A549 (cell line): ENCODE measurements around the gene B2M. TPM values are rescaled to one million over a fixed set of nuclear protein-coding genes. Genes with fewer than 3 reads are reported as not detected.

Experiments used
- ATAC-seq, 2 experiments: fragments of 200-7000 bp in 1 of 2; fragments of >200 bp in 1 of 2; cut with Nextera tagmentation in 1 of 2; cut with Tn5 transposase in 1 of 2; 3 replicates each; pipeline versions ENCODE4 v1.8.0 to v1.9.1; 2018 to 2020; ENCODE audit warnings: mild to moderate bottlenecking in 1 of 2, moderate library complexity in 1 of 2
- CTCF ChIA-PET: fragments of 300-600 bp; sonication (Branson Sonifier 250); formaldehyde crosslinking; extraction: SDS; loops from one replicate; lab custom pipeline; 2021; ENCODE audit warnings: antibody characterized with exemption, inconsistent platforms; lab: Yijun Ruan, JAX
- POLR2A ChIA-PET: fragments of 350-600 bp; formaldehyde crosslinking; extraction: SDS; loops from one replicate; lab custom pipeline; 2021; ENCODE audit warnings: antibody characterized with exemption, inconsistent platforms; lab: Yijun Ruan, JAX
- DNase-seq, 2 experiments: peaks; one replicate each; pipeline versions ENCODE4 v3.0.0 to v3.0.0-alpha.2; 2011 to 2016; ENCODE audit warnings: low read depth in 1 of 2, low spot score in 1 of 2
- FAIRE-seq: peaks from 2 replicates; lab custom pipeline; 2011; peaks lifted over from hg19 to GRCh38; lab: Jason Lieb, UNC
- H3K27ac ChIP-seq, 2 experiments: fragments of >200 bp; sonication (Bioruptor Twin); formaldehyde crosslinking; 3 replicates each; pipeline ENCODE4 v1.5.1; 2016 to 2017
- H3K4me1 ChIP-seq: fragments of >200 bp; sonication (Bioruptor Twin); formaldehyde crosslinking; 3 replicates; pipeline ENCODE4 v1.6.1; 2016
- H3K4me2 ChIP-seq: fragments of >200 bp; sonication (Bioruptor Twin); formaldehyde crosslinking; 3 replicates; pipeline ENCODE4 v1.6.1; 2016
- H3K4me3 ChIP-seq: fragments of >200 bp; sonication (Bioruptor Twin); formaldehyde crosslinking; 3 replicates; pipeline ENCODE4 v1.5.1; 2016
- H3K9me3 ChIP-seq: fragments of >200 bp; sonication (Bioruptor Twin); formaldehyde crosslinking; 3 replicates; pipeline ENCODE4 v1.6.1; 2016
- BHLHE40 ChIP-seq: IDR thresholded peaks from 2 replicates; pipeline ENCODE4 v1.6.1; 2012; ENCODE audit warnings: low read depth, low read length, inconsistent platforms
- CBX8 ChIP-seq: fragments of 200-600 bp; sonication (generic); IDR thresholded peaks from 2 replicates; pipeline ENCODE4 v1.6.1; 2016
- CHD2 ChIP-seq: fragments of 150-350 bp; IDR thresholded peaks from 2 replicates; pipeline ENCODE4 v1.6.1; 2014; ENCODE audit warnings: low read length; ENCODE audit not compliant: partially characterized antibody
- EHF ChIP-seq: fragments of 250-450 bp; sonication (Bioruptor Pico); IDR thresholded peaks from 2 replicates; pipeline ENCODE4 v1.5.0; 2020; ENCODE audit warnings: mild to moderate bottlenecking
- EHMT2 ChIP-seq: fragments of 200-600 bp; sonication (generic); IDR thresholded peaks from 2 replicates; pipeline ENCODE4 v1.6.1; 2016; ENCODE audit warnings: antibody characterized with exemption, low read depth, mild to moderate bottlenecking, moderate library complexity
- ELK1 ChIP-seq: fragments of 150-350 bp; IDR thresholded peaks from 2 replicates; pipeline ENCODE4 v1.6.1; 2014; ENCODE audit warnings: low read depth, mild to moderate bottlenecking, low read length
- ESRRA ChIP-seq: fragments of 150-350 bp; IDR thresholded peaks from 2 replicates; pipeline ENCODE4 v1.6.1; 2014; ENCODE audit warnings: mild to moderate bottlenecking, low read length, borderline replicate concordance
- GATA3 ChIP-seq: IDR thresholded peaks from 2 replicates; pipeline ENCODE4 v1.6.1; 2012; ENCODE audit warnings: borderline replicate concordance
- HDAC2 ChIP-seq: fragments of 200-600 bp; sonication (generic); IDR thresholded peaks from 2 replicates; pipeline ENCODE4 v1.6.1; 2016
- JUNB ChIP-seq: fragments of >200 bp; sonication (Bioruptor Twin); formaldehyde crosslinking; IDR thresholded peaks from 2 replicates; pipeline ENCODE4 v1.6.1; 2016
- KDM1A ChIP-seq: fragments of 200-600 bp; sonication (generic); IDR thresholded peaks from 2 replicates; pipeline ENCODE4 v1.6.1; 2016; ENCODE audit warnings: low read depth, mild to moderate bottlenecking
- KDM5A ChIP-seq: fragments of 200-600 bp; sonication (generic); IDR thresholded peaks from 2 replicates; pipeline ENCODE4 v1.6.1; 2016; ENCODE audit warnings: antibody characterized with exemption, mild to moderate bottlenecking
- MAFK ChIP-seq: fragments of 450-650 bp; IDR thresholded peaks from 2 replicates; pipeline ENCODE4 v1.6.1; 2014; ENCODE audit not compliant: partially characterized antibody
- MAX ChIP-seq: IDR thresholded peaks from 2 replicates; pipeline ENCODE4 v1.6.1; 2012
- MYC ChIP-seq: IDR thresholded peaks from 2 replicates; pipeline ENCODE4 v1.6.1; 2012; ENCODE audit warnings: mild to moderate bottlenecking, inconsistent platforms, low read length, improper control_type of control experiment, borderline replicate concordance
- NR3C1 ChIP-seq: fragments of >200 bp; sonication (Bioruptor Twin); formaldehyde crosslinking; IDR thresholded peaks from 3 replicates; pipeline ENCODE4 v1.6.1; 2017
- PBX3 ChIP-seq: IDR thresholded peaks from 2 replicates; pipeline ENCODE4 v1.6.1; 2012
- PHF8 ChIP-seq: fragments of 200-600 bp; sonication (generic); IDR thresholded peaks from 2 replicates; pipeline ENCODE4 v1.6.1; 2016; ENCODE audit warnings: low read depth, mild to moderate bottlenecking, antibody characterized with exemption, moderate library complexity, borderline replicate concordance
- POLR2AphosphoS2 ChIP-seq: conservative IDR thresholded peaks from 2 replicates; pipeline ENCODE4 v1.6.1; 2012; ENCODE audit warnings: low read length, improper control_type of control experiment, inconsistent platforms
- RARB ChIP-seq: fragments of 250-450 bp; sonication (Bioruptor Pico); IDR thresholded peaks from 2 replicates; pipeline ENCODE4 v1.8.0; 2021; ENCODE audit warnings: mild to moderate bottlenecking, moderate library complexity
- RCOR1 ChIP-seq: fragments of 150-350 bp; IDR thresholded peaks from 2 replicates; pipeline ENCODE4 v1.6.1; 2014; ENCODE audit warnings: antibody characterized with exemption, low read length, low read depth
- TP53 ChIP-seq: fragments of 250-450 bp; sonication (Bioruptor Pico); IDR thresholded peaks from 2 replicates; pipeline ENCODE4 v1.5.0; 2021; ENCODE audit warnings: mild to moderate bottlenecking, moderate library complexity
- ZC3H11A ChIP-seq: fragments of 450-650 bp; IDR thresholded peaks from 2 replicates; pipeline ENCODE4 v1.6.1; 2014; ENCODE audit warnings: antibody characterized with exemption, mild to moderate bottlenecking
- ZSCAN20 ChIP-seq: fragments of 250-450 bp; sonication (Bioruptor Pico); IDR thresholded peaks from 2 replicates; pipeline ENCODE4 v1.8.0; 2022; ENCODE audit warnings: mild to moderate bottlenecking, moderate library complexity
- WGBS: methylation state at CpG from one replicate; pipeline ENCODE4 v1.1.6; 2017; ENCODE audit errors: missing lambda C conversion rate; 5-methylcytosine and 5-hydroxymethylcytosine counted together
- polyA plus RNA-seq, 4 experiments: library from polyadenylated mRNA; depleted of rRNA in 3 of 4; stranded (reverse); fragments of >200 nt; fragmentation: RNase III in 1 of 4; extraction: RNeasy Plus Mini Kit Qiagen cat#74134 plus additional on column Dnase treatment in 1 of 4; gene quantifications; 2 replicates in 3 of 4; 3 replicates in 1 of 4; pipeline ENCODE4 v1.2.3, GENCODE V29; 2011 to 2017
- TF ChIP-seq, protein P1 (sequence below): fragments of 200-600 bp; sonication (generic); IDR thresholded peaks from 2 replicates; pipeline ENCODE4 v1.6.1; 2016; ENCODE audit warnings: antibody characterized with exemption, mild to moderate bottlenecking, moderate library complexity
- TF ChIP-seq, protein P2 (sequence below): fragments of >200 bp; sonication (Bioruptor Twin); formaldehyde crosslinking; IDR thresholded peaks from 3 replicates; pipeline ENCODE4 v1.5.1; 2016
- TF ChIP-seq, protein P3 (sequence below): fragments of >200 bp; sonication (Bioruptor Twin); formaldehyde crosslinking; IDR thresholded peaks from 2 replicates; pipeline ENCODE4 v1.6.1; 2016
- TF ChIP-seq, protein P4 (sequence below): IDR thresholded peaks from 2 replicates; pipeline ENCODE4 v1.6.1; 2012; ENCODE audit warnings: low read depth, borderline replicate concordance

The B2M gene
- polyA plus RNA-seq, 2 of the 4 experiments (the other 2 are of a cell fraction) = 486 to 823 TPM

GRCh38 chr15:44692659-44693058 lies 18.7 kb upstream of the B2M start:
- POLR2A ChIA-PET = no interaction called here
- no peak overlapping the region for H3K4me2 ChIP-seq
- H3K9me3 ChIP-seq = 0 out of 3 replicates have a peak, but pooled peaks cover 3% of the 10 kb centered on the region
- no peak for FAIRE-seq
- DNase-seq = no peak
- no peak overlapping the region for H3K27ac ChIP-seq
- CTCF ChIA-PET = interaction anchor here (1.0 to 1.7 kb wide), 3 partner anchors 19 to 46 kb away, joined by 3 to 5 read pairs (median 3); partner anchors contain the start of gene SPG11
- no peak overlapping the region for H3K4me3 ChIP-seq
- H3K4me1 ChIP-seq = no peaks in the 10 kb centered on the region
- 100% methylated on average over 1 of the region's 1 CpG for WGBS
- no peak for TF ChIP-seq TP53 (CRISPR knock-in tag)
- no peak for TF ChIP-seq ZC3H11A
- TF ChIP-seq ESRRA = no peak
- no peak for TF ChIP-seq PHF8
- no peak for TF ChIP-seq ELK1
- no peak for TF ChIP-seq MYC
- TF ChIP-seq, all 56 proteins: peak for 0
- ATAC-seq = no peak

DNA sequence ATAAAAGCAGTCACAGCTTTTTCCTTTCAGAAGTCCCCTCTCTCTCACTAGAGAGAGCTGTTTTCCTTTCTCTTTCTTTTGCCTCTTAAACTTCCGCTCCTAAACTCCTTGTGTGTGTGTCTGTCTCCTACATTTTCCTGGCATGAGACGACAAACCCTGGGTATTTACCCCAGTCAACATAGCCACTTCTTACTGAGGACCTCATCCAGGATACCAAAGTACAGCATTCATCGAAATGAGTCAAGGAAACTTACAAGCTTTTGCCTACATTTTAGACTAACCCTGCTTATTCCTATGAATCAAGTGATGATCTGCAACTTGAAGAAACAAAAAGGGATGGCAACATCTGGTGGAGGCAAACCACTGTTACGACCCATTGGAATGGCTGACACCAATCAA lies 16.9 kb upstream of the B2M start:
- Histone ChIP-seq H3K4me2 (no peak overlapping the region), H3K9me3 (no peaks in the 10 kb centered on the region), H3K4me1 (no peaks in the 10 kb centered on the region), H3K4me3 (no peak overlapping the region), H3K27ac (no peak overlapping the region)
- DNase-seq (no peak), FAIRE-seq (no peak), ATAC-seq (no peak)
- TF ChIP-seq, protein P1, sequence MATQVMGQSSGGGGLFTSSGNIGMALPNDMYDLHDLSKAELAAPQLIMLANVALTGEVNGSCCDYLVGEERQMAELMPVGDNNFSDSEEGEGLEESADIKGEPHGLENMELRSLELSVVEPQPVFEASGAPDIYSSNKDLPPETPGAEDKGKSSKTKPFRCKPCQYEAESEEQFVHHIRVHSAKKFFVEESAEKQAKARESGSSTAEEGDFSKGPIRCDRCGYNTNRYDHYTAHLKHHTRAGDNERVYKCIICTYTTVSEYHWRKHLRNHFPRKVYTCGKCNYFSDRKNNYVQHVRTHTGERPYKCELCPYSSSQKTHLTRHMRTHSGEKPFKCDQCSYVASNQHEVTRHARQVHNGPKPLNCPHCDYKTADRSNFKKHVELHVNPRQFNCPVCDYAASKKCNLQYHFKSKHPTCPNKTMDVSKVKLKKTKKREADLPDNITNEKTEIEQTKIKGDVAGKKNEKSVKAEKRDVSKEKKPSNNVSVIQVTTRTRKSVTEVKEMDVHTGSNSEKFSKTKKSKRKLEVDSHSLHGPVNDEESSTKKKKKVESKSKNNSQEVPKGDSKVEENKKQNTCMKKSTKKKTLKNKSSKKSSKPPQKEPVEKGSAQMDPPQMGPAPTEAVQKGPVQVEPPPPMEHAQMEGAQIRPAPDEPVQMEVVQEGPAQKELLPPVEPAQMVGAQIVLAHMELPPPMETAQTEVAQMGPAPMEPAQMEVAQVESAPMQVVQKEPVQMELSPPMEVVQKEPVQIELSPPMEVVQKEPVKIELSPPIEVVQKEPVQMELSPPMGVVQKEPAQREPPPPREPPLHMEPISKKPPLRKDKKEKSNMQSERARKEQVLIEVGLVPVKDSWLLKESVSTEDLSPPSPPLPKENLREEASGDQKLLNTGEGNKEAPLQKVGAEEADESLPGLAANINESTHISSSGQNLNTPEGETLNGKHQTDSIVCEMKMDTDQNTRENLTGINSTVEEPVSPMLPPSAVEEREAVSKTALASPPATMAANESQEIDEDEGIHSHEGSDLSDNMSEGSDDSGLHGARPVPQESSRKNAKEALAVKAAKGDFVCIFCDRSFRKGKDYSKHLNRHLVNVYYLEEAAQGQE = no peak
- no peak for TF ChIP-seq ESRRA
- no peak for TF ChIP-seq MYC
- no peak for TF ChIP-seq EHMT2
- no peak for TF ChIP-seq CHD2
- no peak for TF ChIP-seq PBX3
- no peak for TF ChIP-seq MAFK
- no peak for TF ChIP-seq POLR2AphosphoS2
- TF ChIP-seq RCOR1 = no peak
- TF ChIP-seq MAX = no peak
- 67% methylated on average over 4 of the region's 4 CpGs for WGBS
- ChIA-PET POLR2A (no interaction called here), CTCF (interaction anchor here (1.9 kb wide), 1 partner anchor 31 kb away, joined by 4 read pairs; the partner anchor contains the start of gene SPG11)

DNA sequence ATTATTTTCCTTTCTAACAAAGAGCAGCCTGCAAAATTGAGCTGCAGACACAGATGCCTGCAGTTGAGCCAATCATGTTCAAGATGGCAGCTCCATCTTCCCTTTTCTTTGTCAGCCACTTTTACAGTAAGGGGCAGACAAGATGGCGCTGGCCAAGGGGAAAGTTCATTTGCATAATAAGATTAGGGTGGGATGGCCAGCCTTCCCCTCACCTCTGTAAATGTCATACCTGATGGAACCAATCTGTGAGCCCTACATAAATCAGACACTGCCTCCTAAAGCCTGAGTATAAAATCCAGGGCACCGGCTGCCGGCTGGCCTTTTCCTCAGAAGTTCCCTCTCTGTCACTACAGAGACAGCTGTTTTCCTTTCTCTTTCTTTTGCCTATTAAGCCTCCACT lies 16.0 kb upstream of the B2M start:
- FAIRE-seq (no peak), ATAC-seq (no peak), DNase-seq (no peak)
- no peaks in the 10 kb centered on the region for H3K4me1 ChIP-seq
- CTCF ChIA-PET = interaction anchor here (1.5 to 1.9 kb wide), 3 partner anchors 16 to 32 kb away, joined by 4 to 7 read pairs (median 4); partner anchors contain the start of genes B2M, PATL2 and SPG11
- H3K4me3 ChIP-seq = no peak overlapping the region
- WGBS = 92% methylated on average over 3 of the region's 3 CpGs
- no peaks in the 10 kb centered on the region for H3K9me3 ChIP-seq
- H3K4me2 ChIP-seq = no peak overlapping the region
- no peak overlapping the region for H3K27ac ChIP-seq
- POLR2A ChIA-PET = no interaction called here
- TF ChIP-seq HDAC2 (no peak), NR3C1 (no peak), RARB (CRISPR knock-in tag) (no peak), EHF (CRISPR knock-in tag) (no peak), JUNB (no peak), KDM5A (no peak), KDM1A (no peak), CBX8 (no peak), BHLHE40 (no peak), ZSCAN20 (CRISPR knock-in tag) (no peak), GATA3 (no peak)
- TF ChIP-seq, protein P2, sequence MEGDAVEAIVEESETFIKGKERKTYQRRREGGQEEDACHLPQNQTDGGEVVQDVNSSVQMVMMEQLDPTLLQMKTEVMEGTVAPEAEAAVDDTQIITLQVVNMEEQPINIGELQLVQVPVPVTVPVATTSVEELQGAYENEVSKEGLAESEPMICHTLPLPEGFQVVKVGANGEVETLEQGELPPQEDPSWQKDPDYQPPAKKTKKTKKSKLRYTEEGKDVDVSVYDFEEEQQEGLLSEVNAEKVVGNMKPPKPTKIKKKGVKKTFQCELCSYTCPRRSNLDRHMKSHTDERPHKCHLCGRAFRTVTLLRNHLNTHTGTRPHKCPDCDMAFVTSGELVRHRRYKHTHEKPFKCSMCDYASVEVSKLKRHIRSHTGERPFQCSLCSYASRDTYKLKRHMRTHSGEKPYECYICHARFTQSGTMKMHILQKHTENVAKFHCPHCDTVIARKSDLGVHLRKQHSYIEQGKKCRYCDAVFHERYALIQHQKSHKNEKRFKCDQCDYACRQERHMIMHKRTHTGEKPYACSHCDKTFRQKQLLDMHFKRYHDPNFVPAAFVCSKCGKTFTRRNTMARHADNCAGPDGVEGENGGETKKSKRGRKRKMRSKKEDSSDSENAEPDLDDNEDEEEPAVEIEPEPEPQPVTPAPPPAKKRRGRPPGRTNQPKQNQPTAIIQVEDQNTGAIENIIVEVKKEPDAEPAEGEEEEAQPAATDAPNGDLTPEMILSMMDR = no peak
- TF ChIP-seq, protein P3, sequence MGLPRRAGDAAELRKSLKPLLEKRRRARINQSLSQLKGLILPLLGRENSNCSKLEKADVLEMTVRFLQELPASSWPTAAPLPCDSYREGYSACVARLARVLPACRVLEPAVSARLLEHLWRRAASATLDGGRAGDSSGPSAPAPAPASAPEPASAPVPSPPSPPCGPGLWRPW = no peak
- TF ChIP-seq, protein P4, sequence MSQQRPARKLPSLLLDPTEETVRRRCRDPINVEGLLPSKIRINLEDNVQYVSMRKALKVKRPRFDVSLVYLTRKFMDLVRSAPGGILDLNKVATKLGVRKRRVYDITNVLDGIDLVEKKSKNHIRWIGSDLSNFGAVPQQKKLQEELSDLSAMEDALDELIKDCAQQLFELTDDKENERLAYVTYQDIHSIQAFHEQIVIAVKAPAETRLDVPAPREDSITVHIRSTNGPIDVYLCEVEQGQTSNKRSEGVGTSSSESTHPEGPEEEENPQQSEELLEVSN = no peak
